ENCODE results near the gene OR2A12. TPM values are rescaled to one million over a fixed set of nuclear protein-coding genes. Genes with fewer than 3 reads are reported as not detected.

OR2A12 gene
- polyA plus RNA-seq, 1 donor (not counting 4 experiments of a cell fraction or from before 2014, with no cell fraction given): not detected

DNA sequence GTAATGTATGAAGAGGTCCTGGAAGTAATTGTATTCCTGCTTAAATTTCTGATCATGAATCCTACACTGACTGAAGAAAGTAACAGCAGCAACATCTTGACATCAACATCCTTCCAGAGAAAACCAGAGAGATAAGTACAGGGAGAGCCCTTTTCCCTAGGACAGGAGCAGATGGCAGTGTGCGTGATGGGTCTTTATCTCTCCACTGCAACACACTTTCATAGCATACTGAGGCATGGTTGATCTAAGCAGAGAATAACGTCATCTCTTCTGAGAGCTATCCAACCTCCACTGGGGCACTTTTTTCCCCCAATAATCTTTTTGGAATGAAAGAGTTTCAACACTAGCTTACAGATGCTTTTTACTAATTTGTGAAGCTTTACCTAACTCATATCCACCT, 16.1 kb upstream of the OR2A12 start:
- Histone ChIP-seq H3K79me2 (ENCODE audit: control insufficient read depth, insufficient read depth, low read length) (no peaks in the 10 kb centered on the region), H4K20me1 (ENCODE audit: control insufficient read depth, extremely low read depth, insufficient read depth, low read length) (no peaks in the 10 kb centered on the region), H3K27ac (ENCODE audit: control insufficient read depth, insufficient read depth, low read length) (no peak overlapping the region), H3K4me3 (ENCODE audit: control insufficient read depth in 2 of 3, extremely low read depth in 1 of 3, insufficient read depth in 2 of 3, low read depth in 1 of 3, low read length in 3 of 3) (no peak overlapping the region), H3K9me1 (ENCODE audit: control insufficient read depth, extremely low read depth, insufficient read depth, low read length) (no peaks in the 10 kb centered on the region), H3K36me3 (ENCODE audit: control insufficient read depth in 2 of 2, extremely low read depth in 1 of 2, insufficient read depth in 2 of 2, low read length in 2 of 2) (no peaks in the 10 kb centered on the region), H3K4me2 (ENCODE audit: control insufficient read depth, extremely low read depth, insufficient read depth, low read depth, low read length) (no peak overlapping the region), H3K9ac (ENCODE audit: control insufficient read depth, extremely low read depth, insufficient read depth, low read length) (no peak overlapping the region), H3K9me3 (ENCODE audit: control insufficient read depth, low read depth, low read length) (no peaks in the 10 kb centered on the region), H2AFZ (ENCODE audit: control insufficient read depth, low read length) (no peak overlapping the region), H3K4me1 (ENCODE audit: control insufficient read depth, extremely low read depth, insufficient read depth, low read length) (no peaks in the 10 kb centered on the region), H3K27me3 (ENCODE audit: control insufficient read depth, extremely low read depth, insufficient read depth, low read length) (no peaks in the 10 kb centered on the region)
- DNase-seq (ENCODE audit: low read depth, low spot score): no peak
- TF ChIP-seq CTCF (optimal IDR thresholded peaks at IDR 0.05 in 1 of 3, IDR thresholded peaks at IDR 0.05 in 1 of 3, conservative IDR thresholded peaks at IDR 0.05 in 1 of 3; ENCODE audit: extremely low read depth in 1 of 3, insufficient read depth in 2 of 3, low read length in 3 of 3) (no peak), EZH2 (IDR thresholded peaks at IDR 0.05; ENCODE audit: low read length) (no peak)
- dilution Hi-C loops (cut with MboI; ENCODE audit: extremely low pct_ligation_motif_present, low sequenced_read_pairs): no loop called here
- no peak for FAIRE-seq

DNA sequence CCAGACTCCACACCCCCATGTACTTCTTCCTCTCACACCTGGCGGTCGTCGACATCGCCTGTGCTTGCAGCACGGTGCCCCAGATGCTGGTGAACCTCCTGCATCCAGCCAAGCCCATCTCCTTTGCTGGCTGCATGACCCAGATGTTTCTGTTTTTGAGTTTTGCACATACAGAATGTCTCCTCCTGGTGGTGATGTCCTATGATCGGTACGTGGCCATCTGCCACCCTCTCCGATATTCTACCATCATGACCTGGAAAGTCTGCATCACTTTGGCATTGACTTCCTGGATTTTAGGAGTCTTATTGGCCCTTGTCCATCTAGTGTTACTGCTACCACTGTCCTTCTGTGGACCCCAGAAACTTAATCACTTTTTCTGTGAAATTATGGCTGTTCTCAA, 11.7 kb upstream of the OR2A12 start:
- FAIRE-seq: no peak
- dilution Hi-C loops (cut with MboI; ENCODE audit: extremely low pct_ligation_motif_present, low sequenced_read_pairs): no loop called here
- Histone ChIP-seq H2AFZ (ENCODE audit: control insufficient read depth, low read length) (no peak overlapping the region), H3K4me2 (ENCODE audit: control insufficient read depth, extremely low read depth, insufficient read depth, low read depth, low read length) (no peak overlapping the region), H4K20me1 (ENCODE audit: control insufficient read depth, extremely low read depth, insufficient read depth, low read length) (no peaks in the 10 kb centered on the region), H3K27ac (ENCODE audit: control insufficient read depth, insufficient read depth, low read length) (no peak overlapping the region), H3K4me3 (ENCODE audit: control insufficient read depth in 2 of 3, extremely low read depth in 1 of 3, insufficient read depth in 2 of 3, low read depth in 1 of 3, low read length in 3 of 3) (no peak overlapping the region), H3K27me3 (ENCODE audit: control insufficient read depth, extremely low read depth, insufficient read depth, low read length) (no peaks in the 10 kb centered on the region), H3K9me1 (ENCODE audit: control insufficient read depth, extremely low read depth, insufficient read depth, low read length) (no peaks in the 10 kb centered on the region), H3K36me3 (ENCODE audit: control insufficient read depth in 2 of 2, extremely low read depth in 1 of 2, insufficient read depth in 2 of 2, low read length in 2 of 2) (no peaks in the 10 kb centered on the region), H3K4me1 (ENCODE audit: control insufficient read depth, extremely low read depth, insufficient read depth, low read length) (no peaks in the 10 kb centered on the region), H3K9me3 (ENCODE audit: control insufficient read depth, low read depth, low read length) (no peaks in the 10 kb centered on the region), H3K9ac (ENCODE audit: control insufficient read depth, extremely low read depth, insufficient read depth, low read length) (no peak overlapping the region), H3K79me2 (ENCODE audit: control insufficient read depth, insufficient read depth, low read length) (no peaks in the 10 kb centered on the region)
- TF ChIP-seq EZH2 (IDR thresholded peaks at IDR 0.05; ENCODE audit: low read length) (no peak), CTCF (optimal IDR thresholded peaks at IDR 0.05 in 1 of 3, IDR thresholded peaks at IDR 0.05 in 1 of 3, conservative IDR thresholded peaks at IDR 0.05 in 1 of 3; ENCODE audit: extremely low read depth in 1 of 3, insufficient read depth in 2 of 3, low read length in 3 of 3) (no peak)
- DNase-seq (ENCODE audit: low read depth, low spot score): no peak

Data from keratinocyte (primary cell).